Lung microvascular endothelial cell (primary cell): ENCODE measurements around the gene SLC13A3. TPM values are rescaled to one million over a fixed set of nuclear protein-coding genes. Genes with fewer than 3 reads are reported as not detected.

ENCODE experiments used
- DNase-seq, 2 donors: peaks; one replicate each; pipeline versions ENCODE4 v3.0.0 to v3.0.0-alpha.2; 2010; ENCODE audit warnings: low read depth in 2 of 2
- total RNA-seq: library from RNA; depleted of rRNA; stranded (reverse); fragments of >200 nt; gene quantifications from 2 replicates; pipeline ENCODE4 v1.2.1, GENCODE V29; 2014

The SLC13A3 gene
- total RNA-seq, 1 donor from 2014 or later = not detected

DNA sequence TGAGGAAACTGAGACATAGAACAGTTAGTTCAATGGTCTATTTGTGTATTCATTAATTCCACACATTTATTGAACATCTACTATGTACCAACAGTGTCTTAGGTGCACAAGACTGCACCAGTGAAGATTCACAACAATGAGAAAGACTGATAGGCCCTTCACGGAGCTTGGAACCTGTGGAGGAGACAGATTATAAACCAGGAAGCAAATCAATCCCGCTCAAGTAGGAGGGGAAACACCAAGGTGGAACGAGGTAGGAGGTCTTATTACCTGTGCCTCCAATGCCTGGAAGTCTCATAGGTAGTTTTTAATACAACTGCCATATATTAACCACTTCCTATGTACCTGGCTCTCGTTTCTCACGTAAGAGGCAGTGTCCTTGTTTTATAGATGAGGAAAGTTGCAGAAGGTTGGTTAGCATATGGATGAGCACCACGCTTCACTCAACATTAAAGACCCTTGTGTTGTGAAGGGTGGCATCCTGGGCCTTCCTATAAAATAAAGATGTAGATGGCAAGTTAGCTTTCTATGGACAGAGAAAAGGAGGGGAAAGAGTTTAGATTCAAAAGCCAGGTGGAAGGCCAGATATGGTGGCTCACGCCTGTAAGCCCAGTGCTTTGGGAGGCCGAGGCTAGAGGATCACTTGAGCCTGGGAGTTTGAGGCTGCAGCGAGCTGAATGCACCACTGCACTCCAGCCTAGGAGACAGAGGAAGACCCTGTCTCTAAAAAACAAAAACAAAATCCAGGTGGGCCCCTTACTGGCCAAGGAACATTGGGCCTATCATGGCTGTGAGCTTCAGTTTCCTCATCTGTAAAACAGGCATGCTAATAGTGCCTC lies 45.1 kb downstream of the SLC13A3 start:
- no peak for DNase-seq

DNA sequence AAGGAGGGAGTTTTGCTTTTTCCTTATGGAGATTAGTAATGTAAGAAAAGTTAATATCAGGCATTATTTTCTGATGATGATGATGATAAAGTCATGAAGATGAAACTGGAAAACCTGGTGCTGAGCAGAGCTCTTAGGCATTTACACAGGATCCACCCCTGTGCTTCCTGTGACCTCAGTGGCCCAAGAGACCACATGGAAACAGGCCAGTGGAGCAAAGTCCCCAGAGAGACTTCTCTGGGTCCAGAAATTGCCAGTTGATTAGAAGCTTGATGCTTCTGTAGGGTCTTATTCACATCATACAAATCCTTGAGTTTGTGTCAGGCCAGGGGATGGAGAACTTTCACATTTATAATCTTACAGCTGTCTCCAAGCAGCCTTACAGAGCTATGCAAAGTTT lies 46.1 kb downstream of the SLC13A3 start:
- no peak for DNase-seq

DNA sequence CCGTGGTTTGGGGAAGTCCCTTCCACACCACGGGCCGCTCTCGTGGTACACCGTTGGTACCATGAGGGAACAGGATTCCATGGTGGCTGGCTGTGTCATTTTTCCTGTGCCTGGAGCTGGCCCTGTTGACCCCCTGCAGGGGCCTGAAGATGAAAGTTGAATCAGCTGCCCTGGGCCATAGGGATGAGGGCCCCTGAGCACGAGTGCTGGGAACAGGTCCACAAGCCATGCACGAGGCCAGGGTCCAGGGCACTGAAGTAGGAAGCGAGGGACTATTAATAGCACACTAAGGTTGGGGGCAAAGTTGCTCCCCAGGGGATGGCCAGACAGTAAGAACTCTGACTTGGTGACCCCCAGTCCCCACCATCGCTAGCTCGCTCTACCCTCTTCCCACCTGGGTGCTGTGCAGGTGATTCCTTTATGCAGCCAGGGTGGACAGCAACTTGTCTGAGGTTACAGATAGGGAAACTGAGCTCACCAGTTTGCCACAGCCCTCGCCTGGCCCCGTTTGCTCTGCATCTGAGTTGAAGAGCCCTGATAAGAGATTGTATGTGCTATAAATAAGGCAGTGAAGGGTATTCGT lies 46.6 kb downstream of the SLC13A3 start:
- no peak for DNase-seq

DNA sequence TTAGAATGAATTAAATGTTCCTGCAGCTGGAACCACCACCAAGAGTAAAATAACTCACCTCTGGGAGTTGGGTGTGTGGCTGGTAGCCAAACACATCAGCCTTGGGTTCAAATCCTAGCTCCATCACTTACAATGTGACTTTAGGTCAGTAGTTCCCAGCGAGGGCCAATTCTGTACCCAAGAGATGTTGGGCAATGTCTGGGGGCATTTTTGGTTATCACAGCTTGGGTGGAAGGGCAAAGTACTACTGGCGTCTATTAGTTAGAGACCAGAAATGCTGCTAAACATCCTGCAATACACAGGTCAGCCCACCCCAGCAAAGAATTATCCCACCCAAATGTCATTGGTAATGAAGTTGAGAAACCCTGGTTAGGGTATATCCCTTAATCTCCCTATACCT lies 48.8 kb downstream of the SLC13A3 start:
- no peak for DNase-seq

DNA sequence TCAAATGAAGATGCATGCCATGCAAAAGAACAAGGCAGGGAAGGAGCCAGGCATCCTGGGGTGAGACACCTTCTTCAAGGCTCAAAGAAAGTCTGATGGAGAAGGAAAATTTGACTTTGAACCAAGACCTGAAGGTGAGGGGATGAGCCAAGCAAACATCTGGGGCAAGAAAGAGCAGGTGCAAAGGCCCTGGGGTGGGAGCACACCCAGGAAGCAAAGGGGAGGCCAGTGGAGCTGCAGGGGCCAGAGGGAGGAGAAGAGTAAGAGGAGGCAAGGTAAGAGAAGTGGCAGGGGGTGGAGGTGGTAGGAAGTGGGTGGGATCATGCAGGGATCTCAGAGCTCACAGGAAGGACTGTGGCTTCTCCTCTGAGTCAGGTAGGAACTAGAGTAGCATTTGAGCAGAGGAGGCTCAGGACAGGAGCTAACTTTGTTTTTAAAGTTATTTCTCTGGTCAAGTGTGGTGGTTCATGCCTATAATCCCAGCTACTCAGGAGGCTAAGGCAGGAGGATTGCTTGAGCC lies 49.6 kb downstream of the SLC13A3 start:
- no peak for DNase-seq

DNA sequence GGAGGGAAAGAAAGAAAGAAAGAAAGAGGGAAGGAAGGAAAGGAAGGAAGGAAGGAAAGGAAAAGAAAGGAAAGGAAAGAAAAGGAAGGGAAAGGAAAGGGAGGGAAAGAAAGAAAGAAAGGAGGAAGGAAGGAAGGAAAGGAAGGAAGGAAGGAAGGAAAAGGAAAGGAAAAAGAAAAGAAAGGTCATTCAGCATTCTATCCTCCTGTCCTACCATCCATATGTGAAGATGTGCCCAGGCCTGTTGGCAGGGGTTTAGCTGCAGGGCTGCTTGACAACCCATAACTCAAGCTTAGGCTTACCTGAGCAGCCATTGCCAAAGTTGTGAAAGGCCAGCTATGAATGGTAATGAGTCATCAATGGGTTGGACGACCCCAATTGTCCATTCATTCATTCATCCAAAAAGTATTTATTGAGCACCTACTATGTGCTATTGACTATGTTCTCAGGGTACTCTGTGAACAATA lies 50.9 kb downstream of the SLC13A3 start:
- no peak for DNase-seq

DNA sequence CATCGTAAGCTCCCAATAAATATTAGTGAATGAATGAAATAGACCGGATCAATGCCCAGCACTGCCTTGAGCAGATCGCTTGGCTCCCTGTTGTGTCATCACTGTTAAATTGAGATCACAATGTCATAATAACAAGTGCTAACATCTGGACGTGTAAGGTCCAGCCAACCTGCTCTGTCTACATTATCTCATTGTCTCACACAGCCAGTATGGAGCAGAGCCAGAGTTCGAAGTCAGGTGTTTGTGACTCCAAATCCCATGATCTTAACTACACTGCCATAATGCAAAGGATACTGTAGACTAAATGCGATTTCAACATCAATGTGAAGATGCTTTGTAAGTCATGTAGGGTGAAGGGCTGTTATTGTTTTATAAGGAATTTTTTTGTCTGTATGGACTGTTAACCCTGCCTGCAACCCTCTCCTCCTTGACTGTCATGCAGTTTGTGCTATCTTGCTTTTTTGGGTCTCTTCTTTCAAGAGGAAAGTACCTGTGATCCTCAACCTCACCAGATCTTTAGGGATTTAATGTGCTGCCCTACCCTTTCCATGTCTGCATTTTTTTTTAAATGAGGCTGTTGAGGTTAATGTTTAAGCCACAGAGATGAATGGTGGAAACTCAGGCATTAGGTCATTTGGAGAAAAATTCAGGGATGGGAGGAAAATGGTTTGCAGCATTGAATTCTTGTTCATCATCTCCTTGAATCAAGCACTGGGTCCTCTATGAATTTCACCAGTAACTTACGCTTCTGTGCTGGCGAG lies 51.9 kb downstream of the SLC13A3 start:
- DNase-seq = no peak

DNA sequence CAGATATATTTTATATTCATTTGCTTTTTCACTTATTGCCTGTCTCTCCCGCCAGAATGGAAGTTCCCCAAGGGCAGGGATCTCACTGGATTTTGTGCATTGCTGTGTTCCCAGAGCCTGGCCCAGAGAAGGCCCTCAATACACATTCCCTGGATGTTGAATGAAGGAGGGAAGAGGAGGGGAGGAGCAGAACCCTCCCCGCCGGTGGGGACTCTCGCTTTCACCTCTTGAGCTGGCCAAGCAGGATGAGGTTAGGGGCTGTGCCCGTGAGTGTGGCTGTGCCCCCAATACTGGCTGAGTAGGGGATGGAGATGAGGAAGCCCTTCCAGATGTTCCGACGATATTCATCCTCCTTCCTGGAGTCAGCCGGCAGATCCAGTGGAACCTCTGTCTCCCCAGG lies 55.3 kb downstream of the SLC13A3 start:
- DNase-seq = no peak

DNA sequence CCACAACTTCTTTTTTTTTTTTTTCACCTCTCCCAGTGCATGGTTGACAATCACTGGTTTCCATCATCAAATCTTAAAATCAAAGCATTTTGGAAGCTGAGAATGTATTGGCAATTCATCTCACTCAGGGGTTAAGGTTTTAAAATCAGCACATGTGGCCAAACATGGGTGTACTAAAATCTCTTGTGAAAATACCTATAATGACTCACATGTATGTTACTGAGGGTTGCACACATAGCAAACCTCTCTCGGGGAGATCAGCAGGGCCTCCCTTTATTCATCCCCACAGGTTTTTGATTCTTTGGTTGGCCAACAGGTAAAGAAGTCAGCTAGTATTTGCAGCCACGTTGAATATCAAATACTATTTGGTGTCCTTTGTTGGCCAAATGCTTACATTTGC lies 56.5 kb downstream of the SLC13A3 start:
- no peak for DNase-seq

DNA sequence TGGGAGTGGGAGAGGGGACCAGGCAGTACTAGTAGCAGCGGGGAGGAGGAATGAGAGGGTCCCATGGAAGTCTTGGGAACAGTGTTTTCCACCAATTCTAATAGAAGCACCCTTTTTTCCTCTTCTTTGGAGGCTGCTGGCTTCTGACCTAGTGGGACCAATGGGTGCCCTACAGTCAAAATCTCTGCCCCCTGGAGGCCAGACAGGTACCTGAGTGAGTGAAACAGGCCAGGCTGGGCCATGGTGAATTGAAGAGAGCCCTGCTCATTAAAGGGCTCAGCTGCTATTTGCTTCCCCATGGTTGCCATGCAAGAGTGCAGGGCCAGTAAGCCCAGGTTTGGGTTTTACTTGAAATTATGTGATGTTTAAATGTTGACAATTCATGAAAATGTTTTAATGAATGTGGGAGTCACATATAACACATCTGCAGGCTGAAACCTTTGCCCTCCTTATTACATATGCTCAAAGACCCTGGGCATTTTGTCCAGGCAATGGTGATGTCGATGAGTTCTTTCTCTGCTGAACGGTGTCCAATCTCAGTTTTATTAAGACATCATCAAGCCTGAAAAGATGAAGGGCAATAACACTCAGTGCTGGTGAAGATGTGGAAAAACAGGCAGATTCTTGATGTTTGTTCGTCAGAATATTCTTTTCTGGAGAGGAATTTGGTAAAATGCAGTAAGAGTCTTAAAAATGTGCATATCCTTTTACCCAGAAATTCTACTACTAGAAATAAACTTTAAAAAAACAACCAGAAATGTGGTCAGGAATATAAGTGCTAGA lies 58.5 kb downstream of the SLC13A3 start:
- DNase-seq = no peak

DNA sequence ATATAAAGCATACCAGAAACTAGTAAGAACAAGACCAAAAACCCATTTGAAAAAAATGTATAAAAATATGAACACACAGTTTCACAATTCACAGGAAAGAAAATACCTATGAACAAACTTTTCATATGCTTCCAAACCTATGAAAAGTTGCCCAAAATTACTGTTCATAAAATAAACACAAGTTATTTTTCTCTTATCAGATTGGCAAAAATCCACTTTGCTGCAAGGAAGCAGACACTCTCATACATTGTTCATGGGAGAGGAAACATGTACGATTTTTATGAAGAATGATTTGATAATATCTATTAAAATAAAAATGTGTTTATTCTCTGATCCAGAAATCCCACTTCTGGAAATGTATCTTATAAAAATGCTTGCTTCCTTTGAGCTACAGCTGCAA lies 60.8 kb downstream of the SLC13A3 start:
- peak in 1 of 2 donors; percentile 61 for DNase-seq

DNA sequence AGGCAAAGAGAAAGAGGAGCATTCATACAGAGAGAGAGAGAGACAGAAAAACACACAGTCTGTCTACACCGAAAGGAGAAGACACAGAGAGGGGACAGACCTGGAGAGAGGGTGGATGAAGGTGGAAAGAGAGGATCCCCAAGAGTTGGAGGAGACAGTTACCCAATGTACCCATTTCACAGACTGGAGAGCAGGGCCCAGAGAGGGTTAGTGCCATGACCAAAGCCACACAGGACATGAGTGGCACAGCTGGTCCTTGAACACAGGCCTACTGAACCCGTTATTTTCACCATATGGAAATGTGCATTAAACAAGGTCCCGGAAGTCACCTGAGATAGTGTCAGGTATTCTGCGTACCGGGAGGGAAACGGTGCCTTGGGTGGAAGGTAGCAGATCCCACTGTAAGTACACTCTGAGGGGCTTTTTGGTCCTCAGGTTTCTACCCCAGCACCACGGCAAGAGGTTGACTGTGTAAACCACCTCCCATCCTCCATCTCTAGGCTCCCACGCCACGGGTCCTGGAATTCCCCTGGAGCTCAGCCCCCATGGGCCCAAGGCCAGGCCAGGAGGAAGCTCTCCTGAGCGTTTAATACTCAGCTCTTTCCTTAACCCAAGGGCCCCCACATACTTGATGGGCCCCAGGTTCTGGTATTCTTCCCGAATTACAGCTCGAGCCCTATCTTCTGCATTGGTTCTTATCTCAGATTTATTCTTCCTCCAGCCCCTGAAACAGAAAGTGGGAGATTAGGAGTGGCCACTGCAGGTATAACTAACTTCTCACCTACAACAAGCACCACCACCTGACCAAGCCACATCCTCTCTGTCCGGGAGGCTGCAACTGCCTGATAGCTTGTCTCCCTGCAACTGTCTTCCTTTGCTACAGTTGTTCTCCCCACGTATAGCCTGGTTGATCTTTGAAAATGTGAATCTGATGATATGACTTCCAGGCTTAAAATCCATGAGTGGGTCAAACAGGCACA lies 62.4 kb downstream of the SLC13A3 start:
- DNase-seq = peak in 1 of 2 donors; percentile 12

DNA sequence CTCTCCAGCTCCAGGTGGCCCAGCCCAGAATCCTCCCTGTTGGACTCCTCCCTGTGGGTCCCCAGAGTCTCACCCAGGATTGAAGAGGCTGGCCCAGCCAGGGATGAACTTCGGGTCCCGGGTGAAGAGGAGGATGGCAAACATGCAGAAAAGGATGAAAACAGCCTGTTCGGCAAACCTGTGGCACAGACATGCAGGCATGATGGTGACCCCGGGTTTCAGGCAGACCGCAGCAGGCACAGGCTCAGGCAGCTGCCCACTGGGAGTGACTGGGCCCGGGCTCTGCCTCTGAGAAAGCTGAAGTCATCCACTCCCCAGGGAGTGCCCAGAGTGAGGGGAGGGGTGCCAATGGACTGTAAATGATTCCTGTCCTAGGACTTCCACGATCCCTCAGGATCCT lies 63.3 kb downstream of the SLC13A3 start:
- DNase-seq = no peak

DNA sequence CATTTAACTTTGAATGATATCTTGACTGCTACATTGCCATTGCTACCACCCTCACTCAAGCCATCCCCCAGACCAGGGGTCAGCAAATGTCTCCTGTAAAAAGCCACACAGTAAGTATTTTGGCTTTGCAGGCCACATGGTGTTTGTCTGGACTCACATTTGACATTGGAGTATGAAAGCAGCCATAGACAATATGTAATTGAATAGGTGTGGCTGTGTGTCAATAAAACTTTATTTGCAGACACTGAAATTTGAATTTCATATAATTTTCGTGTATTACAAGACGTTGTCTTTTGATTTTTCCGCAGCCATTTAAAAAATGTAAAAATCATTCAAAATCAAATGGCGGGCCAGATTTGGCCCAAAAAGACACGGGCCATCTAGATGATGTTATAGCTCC lies 64.5 kb downstream of the SLC13A3 start:
- no peak for DNase-seq

DNA sequence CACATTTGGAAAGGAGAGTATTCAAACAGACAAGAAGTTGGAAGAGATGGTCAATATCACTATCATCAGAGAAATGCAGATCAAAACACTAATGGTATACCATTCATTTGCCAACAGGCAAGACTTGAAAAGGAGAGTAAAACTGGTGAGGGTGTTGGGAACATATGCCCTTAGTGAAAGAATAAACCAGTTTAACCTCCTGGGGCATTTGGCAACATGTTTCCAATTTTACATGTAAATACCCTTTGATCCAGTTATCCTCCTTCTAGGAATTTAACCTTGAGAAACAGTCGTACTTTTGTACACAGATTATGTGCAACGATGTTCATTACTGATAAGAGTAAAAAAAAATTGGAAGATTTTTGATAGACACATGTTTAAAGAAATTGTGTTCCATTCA lies 66.8 kb downstream of the SLC13A3 start:
- DNase-seq = no peak

DNA sequence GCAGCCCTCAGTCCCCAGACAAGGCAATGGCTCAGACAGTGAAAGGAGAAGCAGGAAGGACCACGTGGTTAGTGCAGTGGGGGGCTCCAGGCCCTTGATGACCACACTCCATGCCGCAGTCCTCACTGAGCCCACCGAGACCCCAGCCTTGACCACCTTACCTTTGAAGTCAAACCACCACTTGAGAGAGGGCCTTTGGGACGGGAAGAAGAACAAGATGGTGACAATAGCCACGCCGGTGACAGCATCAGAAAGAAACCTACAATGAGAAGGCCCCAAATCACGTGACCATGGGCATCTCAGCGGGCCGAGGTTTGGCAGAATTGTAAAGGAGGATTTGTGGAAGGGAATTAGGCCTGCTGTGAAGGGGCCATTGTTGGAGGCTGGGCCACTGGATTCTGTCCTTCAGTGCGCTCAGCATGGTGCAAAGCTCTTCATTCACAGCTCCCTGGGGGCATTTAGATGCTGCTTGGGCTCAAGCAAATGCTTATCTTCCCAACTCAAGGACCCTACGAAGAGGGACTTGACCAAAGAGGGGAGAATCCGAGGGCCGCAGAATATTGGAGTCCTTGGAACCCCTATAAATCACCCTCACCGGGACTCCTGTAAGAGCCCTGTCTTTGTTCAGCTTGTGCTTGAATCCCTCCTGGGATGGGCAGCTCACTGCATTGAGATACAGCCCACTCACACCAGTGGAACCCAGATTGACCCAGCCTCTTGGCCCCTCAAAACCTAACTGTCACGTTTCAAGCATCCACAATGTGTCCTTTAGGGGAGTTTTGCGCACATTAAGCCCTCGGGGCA lies 67.6 kb downstream of the SLC13A3 start:
- DNase-seq = no peak

DNA sequence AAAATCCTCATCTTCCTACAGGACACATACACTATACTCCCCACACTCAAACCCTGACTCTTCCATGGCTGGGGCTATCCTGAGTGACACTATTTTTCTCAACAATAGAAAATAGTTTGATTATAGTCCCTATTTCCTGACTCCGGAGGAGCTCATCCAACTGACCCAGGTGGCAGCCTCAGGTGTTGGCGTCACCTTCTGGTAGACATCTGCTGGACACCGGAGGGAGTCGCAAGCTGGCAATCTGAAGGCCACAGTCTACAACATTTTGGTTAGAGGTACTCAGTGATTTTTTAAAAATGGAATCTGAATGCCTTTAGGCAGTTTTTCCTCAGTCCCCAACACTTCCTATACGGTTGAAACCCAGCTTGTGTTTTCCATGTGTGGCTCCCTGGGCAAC lies 68.6 kb downstream of the SLC13A3 start:
- no peak for DNase-seq

DNA sequence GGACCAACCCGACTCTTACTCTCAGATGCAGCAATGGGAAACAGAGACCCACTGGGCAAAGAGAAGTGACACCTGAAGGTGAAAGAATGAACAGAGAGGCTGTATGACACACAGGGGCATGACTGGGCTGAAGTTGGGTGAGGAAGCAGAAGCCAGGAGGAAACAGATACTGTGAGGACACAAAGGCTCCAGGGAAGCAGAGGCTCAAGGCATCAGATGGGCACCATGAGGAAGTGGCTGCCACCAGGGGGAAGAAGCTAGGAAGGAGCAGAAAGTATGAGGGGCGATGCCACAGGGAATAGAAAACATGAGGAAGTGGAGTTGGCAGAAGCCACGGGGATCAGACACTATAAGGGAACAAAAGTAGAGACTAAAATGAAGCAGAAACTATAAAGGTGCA lies 69.9 kb downstream of the SLC13A3 start:
- no peak for DNase-seq

DNA sequence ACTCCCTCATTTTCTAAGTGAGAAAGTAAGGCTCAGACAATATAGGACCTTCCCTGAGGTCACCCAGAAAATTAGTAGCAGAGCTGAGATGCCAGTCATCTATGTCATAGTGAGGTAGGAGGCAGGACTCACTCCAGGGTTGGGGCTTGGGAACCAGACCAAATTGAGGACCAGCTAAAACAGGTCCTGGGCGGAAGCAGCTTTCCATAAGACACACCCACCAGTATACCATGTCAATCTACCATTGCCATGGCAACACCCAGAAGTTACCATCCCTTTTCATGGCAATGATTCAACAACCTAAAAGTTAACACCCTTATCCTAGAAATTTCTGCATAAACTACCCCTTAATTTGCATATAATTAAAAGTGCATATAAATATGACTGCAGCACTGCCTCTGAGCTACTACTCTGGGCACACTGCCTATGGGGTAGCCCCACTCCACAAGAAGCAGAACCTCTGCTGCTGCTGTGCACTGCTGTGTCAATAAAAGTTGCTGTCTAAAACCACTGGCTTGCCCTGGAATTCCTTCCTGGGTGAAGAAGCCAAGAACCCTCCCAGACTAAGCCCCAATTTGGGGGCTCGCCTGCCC lies 70.5 kb downstream of the SLC13A3 start:
- DNase-seq = no peak
